Mucosa of descending colon (tissue), 3 donors: ENCODE results near the gene ACOT13. TPM values are rescaled to one million over a fixed set of nuclear protein-coding genes. Genes with fewer than 3 reads are reported as not detected.

ENCODE experiments used
- ATAC-seq: fragments of 200-7000 bp; cut with Tn5 transposase; one replicate; pipeline ENCODE4 v1.9.1; 2020; ENCODE audit warnings: mild to moderate bottlenecking, moderate library complexity
- DNase-seq, 3 donors: peaks; one replicate each; pipeline ENCODE4 v3.0.0-alpha.2; 2020
- H3K36me3 ChIP-seq: fragments of 200-600 bp; one replicate; pipeline ENCODE4 v1.8.0; 2021; ENCODE audit warnings: low read depth, mild to moderate bottlenecking
- H3K4me1 ChIP-seq: fragments of 200-600 bp; one replicate; pipeline ENCODE4 v1.8.0; 2021; ENCODE audit warnings: low read depth, mild to moderate bottlenecking
- H3K4me3 ChIP-seq: fragments of 200-600 bp; one replicate; pipeline ENCODE4 v1.8.0; 2021; ENCODE audit warnings: mild to moderate bottlenecking
- H3K9me3 ChIP-seq: fragments of 200-600 bp; one replicate; pipeline ENCODE4 v1.8.0; 2021; ENCODE audit warnings: mild to moderate bottlenecking
- intact Hi-C, 2 donors: fragments of 100-400 bp; cut with DNase I in 1 of 2; cut with micrococcal nuclease in 1 of 2; formaldehyde crosslinking; loops; one replicate each; pipeline versions ENCODE4 v1.11.0 to v1.11.1; 2022; cut with DNase I, micrococcal nuclease
- total RNA-seq, 3 donors: library from RNA; stranded (reverse); fragmentation: NEBNext Ultra II Directional in 2 of 3; extraction: Animal tissue kit (Norgen Biotek cat#: 25700) in 2 of 3; gene quantifications; one replicate each; pipeline versions ENCODE4 v1.2.1 to v1.2.4, GENCODE V29; 2021 to 2023
- TF ChIP-seq, protein P1 (sequence below): fragments of 200-600 bp; IDR thresholded peaks from one replicate; pipeline ENCODE4 v1.8.0; 2022; ENCODE audit warnings: antibody characterized with exemption, mild to moderate bottlenecking
- donor health status: DM: no; HTN: no; CAD: no; lungs with moderate emphysema.
- donor health status: DM: no; HTN: no; CAD: no.
- donor health status: DM: no; HTN: yes; CAD: no.

Gene ACOT13
- total RNA-seq, 3 donors from 2014 or later: 28.2 to 57.0 (median 35.3) TPM

DNA sequence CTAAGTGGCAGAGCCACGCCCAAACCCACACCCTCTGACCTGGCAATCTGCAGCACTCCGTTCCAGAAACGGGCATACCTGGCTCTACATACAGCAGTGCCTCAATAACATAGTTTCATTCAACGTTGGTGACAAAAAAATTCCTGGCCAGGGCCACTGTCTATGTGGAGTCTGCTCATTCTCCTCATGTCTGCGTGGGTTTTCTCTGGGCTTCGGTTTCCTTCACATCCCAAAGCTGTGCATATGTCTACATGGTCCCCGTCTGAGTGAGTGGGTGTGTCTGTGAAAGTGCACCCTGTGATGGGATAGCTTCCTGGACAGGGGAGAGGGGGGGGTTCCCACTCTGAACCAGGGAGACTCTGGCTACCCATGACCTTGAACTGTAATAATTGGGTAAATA is 23.0 kb upstream of the ACOT13 start:
- ATAC-seq (no peak), DNase-seq (no peak)
- Histone ChIP-seq H3K9me3 (no peaks in the 10 kb centered on the region), H3K4me3 (no peak overlapping the region), H3K4me1 (peaks cover 5% of the 10 kb centered on the region), H3K36me3 (no peaks in the 10 kb centered on the region)
- intact Hi-C loops: no loop called here
- TF ChIP-seq, protein P1, sequence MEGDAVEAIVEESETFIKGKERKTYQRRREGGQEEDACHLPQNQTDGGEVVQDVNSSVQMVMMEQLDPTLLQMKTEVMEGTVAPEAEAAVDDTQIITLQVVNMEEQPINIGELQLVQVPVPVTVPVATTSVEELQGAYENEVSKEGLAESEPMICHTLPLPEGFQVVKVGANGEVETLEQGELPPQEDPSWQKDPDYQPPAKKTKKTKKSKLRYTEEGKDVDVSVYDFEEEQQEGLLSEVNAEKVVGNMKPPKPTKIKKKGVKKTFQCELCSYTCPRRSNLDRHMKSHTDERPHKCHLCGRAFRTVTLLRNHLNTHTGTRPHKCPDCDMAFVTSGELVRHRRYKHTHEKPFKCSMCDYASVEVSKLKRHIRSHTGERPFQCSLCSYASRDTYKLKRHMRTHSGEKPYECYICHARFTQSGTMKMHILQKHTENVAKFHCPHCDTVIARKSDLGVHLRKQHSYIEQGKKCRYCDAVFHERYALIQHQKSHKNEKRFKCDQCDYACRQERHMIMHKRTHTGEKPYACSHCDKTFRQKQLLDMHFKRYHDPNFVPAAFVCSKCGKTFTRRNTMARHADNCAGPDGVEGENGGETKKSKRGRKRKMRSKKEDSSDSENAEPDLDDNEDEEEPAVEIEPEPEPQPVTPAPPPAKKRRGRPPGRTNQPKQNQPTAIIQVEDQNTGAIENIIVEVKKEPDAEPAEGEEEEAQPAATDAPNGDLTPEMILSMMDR: no peak

DNA sequence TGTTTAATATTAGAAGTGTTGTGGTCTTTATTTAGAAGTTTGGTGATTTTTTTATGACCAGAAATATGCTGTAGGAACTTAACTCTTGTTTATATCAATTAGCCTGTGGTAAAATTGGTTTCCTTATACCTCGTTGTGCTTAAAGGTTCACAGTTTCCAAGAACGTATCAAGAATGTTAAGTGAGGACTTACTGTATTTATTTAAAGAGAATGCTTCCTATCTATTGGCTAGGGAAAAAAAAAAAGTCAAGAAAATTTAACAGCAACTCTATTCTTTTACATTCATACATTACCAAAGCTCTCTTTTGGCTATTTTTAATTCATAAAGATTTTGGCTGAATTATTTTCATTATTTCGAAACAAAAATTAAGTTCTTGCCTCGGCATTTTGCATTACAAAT is 22.5 kb upstream of the ACOT13 start:
- H3K9me3 ChIP-seq: no peaks in the 10 kb centered on the region
- DNase-seq (no peak), ATAC-seq (no peak)
- TF ChIP-seq, protein P1: no peak
- no peak overlapping the region for H3K4me3 ChIP-seq
- intact Hi-C loops: no loop called here
- H3K36me3 ChIP-seq: no peaks in the 10 kb centered on the region
- H3K4me1 ChIP-seq: peaks cover 5% of the 10 kb centered on the region

DNA sequence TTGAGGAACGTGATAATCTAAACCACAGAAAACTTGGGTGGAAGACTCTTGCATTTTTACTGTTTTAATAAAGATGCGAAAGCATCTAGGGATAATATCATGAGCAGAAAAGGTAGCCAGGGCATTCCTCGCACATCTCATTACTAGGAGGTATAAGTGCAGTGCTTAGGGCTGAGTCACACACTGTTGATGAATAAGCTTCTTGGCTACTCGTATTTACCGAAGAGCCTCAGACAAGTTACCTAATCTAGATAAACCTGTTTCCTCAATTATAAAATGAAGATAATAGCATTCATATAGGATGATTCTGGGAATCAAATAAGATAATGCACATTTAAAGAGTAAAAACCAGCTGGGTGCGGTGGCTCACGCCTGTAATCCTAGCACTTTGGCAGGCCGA is 20.1 kb upstream of the ACOT13 start:
- ATAC-seq (peak; percentile 71), DNase-seq (no peak)
- TF ChIP-seq, protein P1: no peak
- Histone ChIP-seq H3K4me1 (peaks cover 5% of the 10 kb centered on the region), H3K36me3 (peaks cover 2% of the 10 kb centered on the region), H3K9me3 (no peaks in the 10 kb centered on the region), H3K4me3 (no peak overlapping the region)
- intact Hi-C loops: no loop called here

DNA sequence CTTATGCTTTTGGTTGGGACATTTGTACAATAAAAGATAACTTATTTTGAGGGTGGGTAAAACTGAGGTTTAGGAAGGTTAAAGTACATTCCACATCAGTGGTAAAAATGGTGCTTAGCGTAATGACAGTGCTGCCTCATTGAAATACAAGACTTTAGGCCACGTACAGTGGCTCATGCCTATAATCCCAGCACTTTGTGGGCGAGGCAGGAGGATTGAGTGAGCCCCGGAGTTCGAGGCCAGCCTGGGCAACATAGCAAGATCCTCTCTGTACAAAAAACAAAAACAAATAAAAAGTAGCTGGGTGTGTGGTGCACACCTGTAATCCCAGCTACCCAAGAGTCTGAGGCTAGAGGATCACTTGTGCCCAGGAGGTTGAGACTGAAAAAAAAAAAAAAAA is 18.6 kb upstream of the ACOT13 start:
- intact Hi-C loops: no loop called here
- TF ChIP-seq, protein P1: no peak
- Histone ChIP-seq H3K36me3 (peaks cover 4% of the 10 kb centered on the region), H3K4me3 (no peak overlapping the region), H3K9me3 (no peaks in the 10 kb centered on the region), H3K4me1 (peaks cover 5% of the 10 kb centered on the region)
- DNase-seq: no peak
- ATAC-seq: no peak

GRCh38 chr6:24649691-24650090 is 17.2 kb upstream of the ACOT13 start:
- Histone ChIP-seq H3K4me3 (no peak overlapping the region), H3K9me3 (no peaks in the 10 kb centered on the region), H3K36me3 (peaks cover 4% of the 10 kb centered on the region), H3K4me1 (peaks cover 5% of the 10 kb centered on the region)
- TF ChIP-seq, protein P1: no peak
- DNase-seq (no peak), ATAC-seq (no peak)
- intact Hi-C loops: no loop called here

GRCh38 chr6:24650365-24650764 is 16.5 kb upstream of the ACOT13 start:
- Histone ChIP-seq H3K4me1 (peaks cover 7% of the 10 kb centered on the region), H3K9me3 (no peaks in the 10 kb centered on the region), H3K36me3 (peaks cover 4% of the 10 kb centered on the region), H3K4me3 (no peak overlapping the region)
- TF ChIP-seq, protein P1: no peak
- intact Hi-C loops: no loop called here
- DNase-seq (no peak), ATAC-seq (no peak)
